MM.1S (cell line): ENCODE data around the gene UTP11.

Source experiments
- CTCF ChIP-seq: fragments of 300-600 bp; sonication (generic); IDR thresholded peaks from 2 replicates; pipeline ENCODE4 v1.5.1; 2016; ENCODE audit warnings: antibody characterized with exemption, low read length, mixed read lengths
- EZH2 ChIP-seq: fragments of 300-600 bp; sonication (generic); optimal IDR thresholded peaks from 2 replicates; pipeline ENCODE3; 2017; ENCODE audit warnings: low read depth, mild to moderate bottlenecking, antibody characterized with exemption, low read length, mixed read lengths

GRCh38 chr1:38021969-38022368 lies 9.4 kb downstream of the UTP11 start:
- TF ChIP-seq CTCF: no peak
- TF ChIP-seq EZH2: no peak
